ENCODE data around the gene TAF1. TPM values are rescaled to one million over a fixed set of nuclear protein-coding genes. Genes with fewer than 3 reads are reported as not detected.
A peak's percentile ranks its signal among the peaks of the same experiment; 100 is the strongest.
"Not testable (repeated sequence)": the region's sequence is repeated elsewhere in the genome, so short reads cannot be mapped to it uniquely, and the experiment has no call there.

TAF1 gene, protein sequence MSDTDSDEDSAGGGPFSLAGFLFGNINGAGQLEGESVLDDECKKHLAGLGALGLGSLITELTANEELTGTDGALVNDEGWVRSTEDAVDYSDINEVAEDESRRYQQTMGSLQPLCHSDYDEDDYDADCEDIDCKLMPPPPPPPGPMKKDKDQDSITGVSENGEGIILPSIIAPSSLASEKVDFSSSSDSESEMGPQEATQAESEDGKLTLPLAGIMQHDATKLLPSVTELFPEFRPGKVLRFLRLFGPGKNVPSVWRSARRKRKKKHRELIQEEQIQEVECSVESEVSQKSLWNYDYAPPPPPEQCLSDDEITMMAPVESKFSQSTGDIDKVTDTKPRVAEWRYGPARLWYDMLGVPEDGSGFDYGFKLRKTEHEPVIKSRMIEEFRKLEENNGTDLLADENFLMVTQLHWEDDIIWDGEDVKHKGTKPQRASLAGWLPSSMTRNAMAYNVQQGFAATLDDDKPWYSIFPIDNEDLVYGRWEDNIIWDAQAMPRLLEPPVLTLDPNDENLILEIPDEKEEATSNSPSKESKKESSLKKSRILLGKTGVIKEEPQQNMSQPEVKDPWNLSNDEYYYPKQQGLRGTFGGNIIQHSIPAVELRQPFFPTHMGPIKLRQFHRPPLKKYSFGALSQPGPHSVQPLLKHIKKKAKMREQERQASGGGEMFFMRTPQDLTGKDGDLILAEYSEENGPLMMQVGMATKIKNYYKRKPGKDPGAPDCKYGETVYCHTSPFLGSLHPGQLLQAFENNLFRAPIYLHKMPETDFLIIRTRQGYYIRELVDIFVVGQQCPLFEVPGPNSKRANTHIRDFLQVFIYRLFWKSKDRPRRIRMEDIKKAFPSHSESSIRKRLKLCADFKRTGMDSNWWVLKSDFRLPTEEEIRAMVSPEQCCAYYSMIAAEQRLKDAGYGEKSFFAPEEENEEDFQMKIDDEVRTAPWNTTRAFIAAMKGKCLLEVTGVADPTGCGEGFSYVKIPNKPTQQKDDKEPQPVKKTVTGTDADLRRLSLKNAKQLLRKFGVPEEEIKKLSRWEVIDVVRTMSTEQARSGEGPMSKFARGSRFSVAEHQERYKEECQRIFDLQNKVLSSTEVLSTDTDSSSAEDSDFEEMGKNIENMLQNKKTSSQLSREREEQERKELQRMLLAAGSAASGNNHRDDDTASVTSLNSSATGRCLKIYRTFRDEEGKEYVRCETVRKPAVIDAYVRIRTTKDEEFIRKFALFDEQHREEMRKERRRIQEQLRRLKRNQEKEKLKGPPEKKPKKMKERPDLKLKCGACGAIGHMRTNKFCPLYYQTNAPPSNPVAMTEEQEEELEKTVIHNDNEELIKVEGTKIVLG (N-terminal part only)
- 29.8 and 74.4 TPM in 2 replicates for total RNA-seq (ENCODE audit: low replicate concordance)

DNA sequence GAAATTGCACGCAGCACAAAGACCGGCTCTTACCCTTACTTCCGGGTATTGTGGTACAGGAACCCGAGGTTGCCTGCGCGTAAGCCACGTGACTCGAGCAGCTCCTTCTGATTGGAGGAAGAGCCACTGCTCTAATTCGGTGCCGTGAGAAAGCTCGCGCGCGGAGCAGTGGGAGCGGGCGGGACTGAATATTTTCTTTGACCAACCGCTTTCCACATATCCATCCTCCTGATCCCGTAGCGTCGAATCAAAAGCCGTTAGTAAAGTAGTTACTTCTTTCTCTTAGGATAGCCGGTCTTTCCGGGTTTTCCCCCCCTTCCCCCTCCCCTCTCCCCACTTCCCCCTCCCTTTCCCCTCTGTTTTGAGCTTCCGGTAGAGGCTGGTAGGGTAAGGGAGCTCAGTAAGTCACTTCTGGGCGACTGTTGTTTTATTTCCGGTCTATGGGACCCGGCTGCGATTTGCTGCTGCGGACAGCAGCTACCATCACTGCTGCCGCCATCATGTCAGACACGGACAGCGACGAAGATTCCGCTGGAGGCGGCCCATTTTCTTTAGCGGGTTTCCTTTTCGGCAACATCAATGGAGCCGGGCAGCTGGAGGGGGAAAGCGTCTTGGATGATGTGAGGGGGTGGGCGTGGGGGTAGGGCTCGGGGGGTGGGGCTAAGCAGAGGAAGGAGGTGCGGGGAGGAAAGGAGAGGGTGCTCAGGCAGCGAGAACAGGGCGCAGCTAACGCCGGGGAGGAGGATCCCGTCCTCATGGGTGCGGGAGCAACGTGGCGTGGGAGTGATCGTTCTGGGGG lies at the start of gene TAF1:
Gene TAF1 (plus strand): TSS at position 483 of the 799 bp plus-strand sequence. CDS start 18 bp downstream, at position 501.
- H3K4me3 ChIP-seq (ENCODE audit: low read depth, low read length), result peak within 1 kb of the TSS; percentile 82
- DNase-seq (ENCODE audit: low read depth), result peak; percentile 98
- TF ChIP-seq, protein P1, sequence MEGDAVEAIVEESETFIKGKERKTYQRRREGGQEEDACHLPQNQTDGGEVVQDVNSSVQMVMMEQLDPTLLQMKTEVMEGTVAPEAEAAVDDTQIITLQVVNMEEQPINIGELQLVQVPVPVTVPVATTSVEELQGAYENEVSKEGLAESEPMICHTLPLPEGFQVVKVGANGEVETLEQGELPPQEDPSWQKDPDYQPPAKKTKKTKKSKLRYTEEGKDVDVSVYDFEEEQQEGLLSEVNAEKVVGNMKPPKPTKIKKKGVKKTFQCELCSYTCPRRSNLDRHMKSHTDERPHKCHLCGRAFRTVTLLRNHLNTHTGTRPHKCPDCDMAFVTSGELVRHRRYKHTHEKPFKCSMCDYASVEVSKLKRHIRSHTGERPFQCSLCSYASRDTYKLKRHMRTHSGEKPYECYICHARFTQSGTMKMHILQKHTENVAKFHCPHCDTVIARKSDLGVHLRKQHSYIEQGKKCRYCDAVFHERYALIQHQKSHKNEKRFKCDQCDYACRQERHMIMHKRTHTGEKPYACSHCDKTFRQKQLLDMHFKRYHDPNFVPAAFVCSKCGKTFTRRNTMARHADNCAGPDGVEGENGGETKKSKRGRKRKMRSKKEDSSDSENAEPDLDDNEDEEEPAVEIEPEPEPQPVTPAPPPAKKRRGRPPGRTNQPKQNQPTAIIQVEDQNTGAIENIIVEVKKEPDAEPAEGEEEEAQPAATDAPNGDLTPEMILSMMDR (IDR thresholded peaks at IDR 0.05; ENCODE audit: insufficient read depth, low read length), result no peak

- peak; percentile 57 for DNase-seq (ENCODE audit: low read depth)
- not testable (repeated sequence) for H3K4me3 ChIP-seq (ENCODE audit: low read depth, low read length)
These were observed 49.2 kb upstream of the TAF1 start for GRCh38 chrX:71316959-71317358.

DNA sequence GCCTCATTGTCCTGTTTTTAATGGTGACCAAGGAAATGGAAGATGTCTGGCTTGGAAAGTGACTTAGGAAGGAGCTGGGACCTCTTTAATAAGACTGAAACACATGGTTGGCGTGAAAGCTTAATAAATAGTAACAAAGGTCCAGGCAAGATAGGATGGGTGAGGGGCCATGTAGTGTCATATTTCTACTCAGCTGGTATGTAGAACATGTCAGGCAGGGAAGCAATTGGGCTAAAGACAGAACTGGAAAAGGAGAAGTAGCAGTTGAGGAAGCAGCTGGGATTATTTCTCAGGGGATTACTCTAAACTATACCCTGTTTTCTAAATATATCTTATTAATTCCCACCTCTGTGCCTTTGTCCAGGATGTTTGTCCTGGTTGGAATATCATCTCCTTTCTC lies 46.0 kb upstream of the TAF1 start:
- DNase-seq (ENCODE audit: low read depth), result no peak
- TF ChIP-seq, protein P1 (IDR thresholded peaks at IDR 0.05; ENCODE audit: insufficient read depth, low read length), result no peak
- no peak overlapping the region for H3K4me3 ChIP-seq (ENCODE audit: low read depth, low read length)

DNA sequence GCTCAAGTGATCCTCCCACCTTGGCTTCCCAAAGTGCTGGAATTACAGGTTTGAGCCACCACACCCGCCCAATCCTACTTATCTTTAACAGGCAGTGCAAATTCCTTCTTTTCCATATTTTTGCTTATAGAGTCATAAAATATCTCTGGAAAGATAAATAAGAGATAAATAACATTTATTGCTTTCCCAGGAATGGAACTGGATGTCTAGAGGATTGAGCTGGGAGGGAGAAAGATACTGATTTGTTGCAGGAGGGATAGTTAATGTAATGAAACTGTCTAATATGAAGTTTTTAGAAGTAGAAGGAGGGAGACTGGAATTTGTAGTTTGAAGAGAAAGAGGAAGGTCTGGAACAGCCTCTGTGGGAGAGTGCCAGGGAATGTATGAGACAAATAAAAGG lies 44.4 kb upstream of the TAF1 start:
- TF ChIP-seq, protein P1 (IDR thresholded peaks at IDR 0.05; ENCODE audit: insufficient read depth, low read length), result no peak
- no peak overlapping the region for H3K4me3 ChIP-seq (ENCODE audit: low read depth, low read length)
- peak; percentile 20 for DNase-seq (ENCODE audit: low read depth)

DNA sequence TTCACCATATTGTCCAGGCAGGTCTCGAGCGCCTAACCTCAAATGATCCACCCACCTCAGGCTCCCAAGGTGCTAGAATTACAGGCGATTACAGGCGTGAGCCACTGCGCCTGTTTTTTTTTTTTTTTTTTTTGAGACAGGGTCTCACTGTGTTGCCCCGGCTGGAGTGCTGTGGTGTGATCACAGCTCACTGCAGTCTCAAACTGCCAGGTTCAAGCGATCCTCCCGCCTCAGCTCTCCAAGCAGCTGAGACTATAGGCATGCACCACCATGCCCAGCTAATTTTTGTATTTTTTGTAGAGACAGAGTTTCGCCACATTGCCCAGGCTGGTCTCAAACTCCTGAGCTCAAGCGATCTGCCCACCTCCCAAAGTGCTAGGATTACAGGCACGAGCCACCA lies 41.7 kb upstream of the TAF1 start:
- DNase-seq (ENCODE audit: low read depth); H3K4me3 ChIP-seq (ENCODE audit: low read depth, low read length): not testable (repeated sequence)

DNA sequence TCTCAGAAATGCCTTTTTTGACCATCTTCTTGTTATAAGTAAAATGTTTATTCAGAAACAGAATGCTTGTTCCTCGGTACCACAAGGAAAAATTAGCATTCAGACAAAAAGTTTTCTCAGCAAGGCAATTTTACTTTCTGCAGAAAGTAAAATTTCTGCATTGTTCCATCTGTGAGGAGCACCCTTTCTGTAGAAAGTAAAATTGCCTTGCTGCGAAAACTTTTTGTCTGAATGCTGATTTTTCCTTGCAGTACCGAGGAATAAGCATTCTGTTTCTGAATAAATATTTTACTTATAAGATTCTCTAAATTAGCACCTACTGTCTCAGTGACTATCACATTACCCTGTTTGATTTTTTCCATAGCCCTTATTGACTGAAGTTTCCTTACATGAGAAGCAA lies 39.8 kb upstream of the TAF1 start:
- TF ChIP-seq, protein P1 (IDR thresholded peaks at IDR 0.05; ENCODE audit: insufficient read depth, low read length), result no peak
- no peak for DNase-seq (ENCODE audit: low read depth)
- H3K4me3 ChIP-seq (ENCODE audit: low read depth, low read length), result no peak overlapping the region

GRCh38 chrX:71349151-71349665 lies 16.9 kb upstream of the TAF1 start:
- not testable (repeated sequence) for H3K4me3 ChIP-seq (ENCODE audit: low read depth, low read length)
- peak; percentile 49 for DNase-seq (ENCODE audit: low read depth)

GRCh38 chrX:71349867-71350266 lies 16.3 kb upstream of the TAF1 start:
- DNase-seq (ENCODE audit: low read depth); H3K4me3 ChIP-seq (ENCODE audit: low read depth, low read length): not testable (repeated sequence)

DNA sequence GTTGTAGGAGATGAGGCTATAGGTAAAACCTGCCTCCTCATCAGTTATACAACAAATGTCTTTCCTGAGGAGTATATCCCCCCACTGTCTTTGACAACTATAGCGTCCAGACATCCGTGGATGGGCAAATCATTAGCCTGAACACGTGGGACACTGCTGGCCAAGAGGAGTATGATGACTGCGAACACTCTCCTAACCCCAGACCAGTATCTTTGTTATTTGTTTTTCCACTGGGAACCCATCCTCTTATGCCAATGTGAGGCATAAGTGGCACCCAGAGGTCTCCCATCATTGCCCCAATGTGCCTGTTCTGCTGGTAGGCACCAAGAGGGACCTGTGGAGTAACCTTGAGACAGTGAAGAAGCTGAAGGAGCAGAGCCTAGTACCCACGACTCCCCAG lies 13.7 kb upstream of the TAF1 start:
- H3K4me3 ChIP-seq (ENCODE audit: low read depth, low read length); DNase-seq (ENCODE audit: low read depth): not testable (repeated sequence)

Data from fibroblast of the aortic adventitia (primary cell).